GM18498 (cell line): ENCODE data around the gene RANBP1.
"Not testable (repeated sequence)": the region's sequence is repeated elsewhere in the genome, so short reads cannot be mapped to it uniquely, and the experiment has no call there.

Experiments used
- ATAC-seq: cut with Tn5 transposase; IDR thresholded peaks from one replicate; pipeline ENCODE4 v1.9.1; 2021; ENCODE audit warnings: mild to moderate bottlenecking, moderate library complexity; ENCODE audit not compliant: unreplicated experiment

RANBP1 gene

GRCh38 chr22:20115691-20116375 is at the start of gene RANBP1:
TSS of gene RANBP1 (plus strand) at chr22:20116104. CDS start at chr22:20116185, 81 bp downstream.
- no peak for ATAC-seq

- no peak for ATAC-seq
These were observed 49.1 kb upstream of the RANBP1 start for GRCh38 chr22:20066617-20067383.

GRCh38 chr22:20067384-20067682 is 48.6 kb upstream of the RANBP1 start:
- ATAC-seq = not testable (repeated sequence)

GRCh38 chr22:20068640-20069039 is 47.3 kb upstream of the RANBP1 start:
- ATAC-seq = no peak

- ATAC-seq = no peak
These were observed 46.4 kb upstream of the RANBP1 start for GRCh38 chr22:20069331-20070042.

GRCh38 chr22:20071524-20071972 is 44.4 kb upstream of the RANBP1 start:
- no peak for ATAC-seq

- ATAC-seq = no peak
These were observed 39.2 kb upstream of the RANBP1 start for GRCh38 chr22:20076627-20077172.

GRCh38 chr22:20079745-20080444 is 36.0 kb upstream of the RANBP1 start, which contains the start of gene DGCR8:
TSS of gene DGCR8 (plus strand) at chr22:20080241. CDS start at chr22:20085964, 5,723 bp downstream.
- peak; percentile 86 for ATAC-seq

GRCh38 chr22:20080445-20080775 is 35.5 kb upstream of the RANBP1 start:
- ATAC-seq = peak; percentile 76

GRCh38 chr22:20080776-20081654 is 34.9 kb upstream of the RANBP1 start:
- no peak for ATAC-seq

GRCh38 chr22:20083157-20083890 is 32.6 kb upstream of the RANBP1 start:
- ATAC-seq = no peak

- no peak for ATAC-seq
These were observed 31.9 kb upstream of the RANBP1 start for GRCh38 chr22:20083891-20084546.

GRCh38 chr22:20084547-20085413 is 31.1 kb upstream of the RANBP1 start:
- no peak for ATAC-seq

- ATAC-seq = no peak
These were observed 30.3 kb upstream of the RANBP1 start for GRCh38 chr22:20085651-20086050.

GRCh38 chr22:20086101-20086599 is 29.8 kb upstream of the RANBP1 start:
- no peak for ATAC-seq

GRCh38 chr22:20086763-20087162 is 29.1 kb upstream of the RANBP1 start:
- ATAC-seq = no peak
